H1 (cell line): ENCODE results near the gene SLC2A1. TPM values are rescaled to one million over a fixed set of nuclear protein-coding genes. Genes with fewer than 3 reads are reported as not detected.

Source experiments
- CEBPB ChIP-seq: IDR thresholded peaks from 2 replicates; pipeline ENCODE4 v1.6.1; 2012; ENCODE audit warnings: low read depth, low read length
- KDM4A ChIP-seq: IDR thresholded peaks from one replicate; pipeline ENCODE4 v1.7.1; 2012; ENCODE audit warnings: low read depth, mild to moderate bottlenecking, moderate library complexity, low read length, inconsistent platforms; ENCODE audit not compliant: severe bottlenecking
- TBP ChIP-seq: IDR thresholded peaks from 2 replicates; pipeline ENCODE4 v1.6.1; 2011; ENCODE audit warnings: low read depth, low read length, improper control_type of control experiment
- ZNF274 ChIP-seq: IDR thresholded peaks from 2 replicates; pipeline ENCODE4 v1.7.0; 2012; ENCODE audit warnings: low read length, borderline replicate concordance; ENCODE audit errors: extremely low read depth
- polyA plus RNA-seq, 7 experiments: library from polyadenylated mRNA; depleted of rRNA in 3 of 7; stranded (reverse) in 5 of 7; unstranded in 2 of 7; fragments of >200 nt in 5 of 7; fragments of 200-250 nt in 2 of 7; gene quantifications; 1 replicate in 5 of 7; 2 replicates in 1 of 7; 4 replicates in 1 of 7; pipeline versions ENCODE4 v1.2.1 to v1.2.3, GENCODE V29; 2011 to 2013; ENCODE audit warnings: missing spikeins in 2 of 7, mixed read lengths in 2 of 7
- total RNA-seq: library from RNA; stranded (reverse); fragmentation: NEBNext Ultra II Directional; extraction: Animal tissue kit (Norgen Biotek cat#: 25700); gene quantifications from 2 replicates; pipeline ENCODE4 v1.2.1, GENCODE V29; 2021

Gene SLC2A1
- total and polyA plus RNA-seq, 2 of the 8 experiments (the other 6 are each of a cell fraction or from before 2014, with no cell fraction given), result 230 to 308 TPM

DNA sequence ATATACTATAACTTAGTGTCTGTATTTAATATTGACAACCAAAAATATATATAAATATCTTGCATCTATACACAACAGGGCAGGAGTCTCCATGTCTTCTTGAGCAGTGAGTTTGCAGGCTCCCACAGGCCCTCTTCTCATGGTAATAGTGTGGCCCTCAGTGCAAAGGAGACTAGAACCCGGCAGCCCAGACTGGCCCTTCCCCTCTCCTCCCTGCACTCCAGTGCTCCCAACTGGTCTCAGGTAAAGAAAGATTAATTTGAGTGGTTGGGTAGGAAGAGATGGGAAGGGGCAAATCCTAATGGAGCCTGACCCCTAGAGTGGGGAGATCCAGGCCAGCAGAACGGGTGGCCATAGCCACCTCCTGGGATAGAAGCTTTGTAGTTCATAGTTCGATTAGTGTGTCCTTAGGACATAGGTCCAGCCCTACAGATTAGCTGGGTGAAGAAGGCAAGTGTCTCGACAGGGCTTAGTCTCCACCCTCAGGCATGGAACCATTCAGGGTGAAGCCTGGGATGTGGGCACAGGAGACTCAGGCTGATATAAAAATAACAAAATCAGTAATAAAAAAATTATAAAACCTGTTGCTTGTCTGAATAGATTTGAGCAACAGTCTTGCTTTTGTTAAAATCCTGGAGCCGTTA, 32.3 kb downstream of the SLC2A1 start (continued):
- no peak for TF ChIP-seq KDM4A
- TF ChIP-seq CEBPB, result no peak
- TF ChIP-seq ZNF274, result no peak
- no peak for TF ChIP-seq TBP
